Activated T-helper 1 cell treated with Interleukin-2 at 50 U/mL for 16 hours (primary cell): ENCODE results near the gene STXBP2.
A peak's percentile ranks its signal among the peaks of the same experiment; 100 is the strongest.

ENCODE experiments used
- DNase-seq: peaks from one replicate; pipeline ENCODE4 v3.0.0-alpha.2; 2020; ENCODE audit warnings: low read depth

Gene STXBP2

GRCh38 chr19:7650148-7650547, 13.2 kb downstream of the STXBP2 start:
- no peak for DNase-seq

- DNase-seq = peak; percentile 79
Observed at GRCh38 chr19:7652061-7652641, 15.2 kb downstream of the STXBP2 start.

GRCh38 chr19:7654401-7654800, 17.5 kb downstream of the STXBP2 start:
- no peak for DNase-seq

- no peak for DNase-seq
Observed at GRCh38 chr19:7655581-7655980, 18.7 kb downstream of the STXBP2 start.

- DNase-seq = no peak
Observed at GRCh38 chr19:7657131-7657751, 20.3 kb downstream of the STXBP2 start.

- no peak for DNase-seq
Observed at GRCh38 chr19:7658219-7658686, 21.3 kb downstream of the STXBP2 start.

GRCh38 chr19:7661744-7662538, 25.0 kb downstream of the STXBP2 start:
- DNase-seq = no peak

- no peak for DNase-seq
Observed at GRCh38 chr19:7662657-7663056, 25.7 kb downstream of the STXBP2 start.

GRCh38 chr19:7663706-7664105, 26.8 kb downstream of the STXBP2 start:
- DNase-seq = no peak

- DNase-seq = no peak
Observed at GRCh38 chr19:7665076-7665475, 28.2 kb downstream of the STXBP2 start.

GRCh38 chr19:7668842-7669241, 31.9 kb downstream of the STXBP2 start, which contains the start of gene RETN:
Gene RETN, plus strand, starts transcription at chr19:7669049. Its CDS starts 278 bp downstream, at chr19:7669327.
- no peak for DNase-seq

- no peak for DNase-seq
Observed at GRCh38 chr19:7669641-7670040, 32.7 kb downstream of the STXBP2 start.

GRCh38 chr19:7670150-7670783, 33.4 kb downstream of the STXBP2 start:
- DNase-seq = no peak

- DNase-seq = no peak
Observed at GRCh38 chr19:7670790-7671189, 33.9 kb downstream of the STXBP2 start.

GRCh38 chr19:7672522-7672921, 35.6 kb downstream of the STXBP2 start:
- DNase-seq = no peak

- DNase-seq = no peak
Observed at GRCh38 chr19:7674010-7675005, 37.4 kb downstream of the STXBP2 start.

GRCh38 chr19:7676376-7676775, 39.5 kb downstream of the STXBP2 start:
- no peak for DNase-seq

- DNase-seq = no peak
Observed at GRCh38 chr19:7676854-7677253, 39.9 kb downstream of the STXBP2 start, which contains the start of gene MCEMP1. Gene MCEMP1, plus strand, starts transcription at chr19:7677090. Its CDS starts 31 bp downstream, at chr19:7677121.

GRCh38 chr19:7677669-7678311, 40.9 kb downstream of the STXBP2 start:
- no peak for DNase-seq

- DNase-seq = peak; percentile 49
Observed at GRCh38 chr19:7678971-7679751, 42.3 kb downstream of the STXBP2 start.
